HUDEP-2 (cell line): ENCODE measurements around the gene ENAH.
A peak's percentile ranks its signal among the peaks of the same experiment; 100 is the strongest.

ENCODE experiments used
- DNase-seq, 76 experiments: peaks; one replicate each; lab custom pipeline; 2025; ENCODE audit not compliant: unreplicated experiment in 76 of 76; lab: John Stamatoyannopoulos, UW

ENAH gene

DNA sequence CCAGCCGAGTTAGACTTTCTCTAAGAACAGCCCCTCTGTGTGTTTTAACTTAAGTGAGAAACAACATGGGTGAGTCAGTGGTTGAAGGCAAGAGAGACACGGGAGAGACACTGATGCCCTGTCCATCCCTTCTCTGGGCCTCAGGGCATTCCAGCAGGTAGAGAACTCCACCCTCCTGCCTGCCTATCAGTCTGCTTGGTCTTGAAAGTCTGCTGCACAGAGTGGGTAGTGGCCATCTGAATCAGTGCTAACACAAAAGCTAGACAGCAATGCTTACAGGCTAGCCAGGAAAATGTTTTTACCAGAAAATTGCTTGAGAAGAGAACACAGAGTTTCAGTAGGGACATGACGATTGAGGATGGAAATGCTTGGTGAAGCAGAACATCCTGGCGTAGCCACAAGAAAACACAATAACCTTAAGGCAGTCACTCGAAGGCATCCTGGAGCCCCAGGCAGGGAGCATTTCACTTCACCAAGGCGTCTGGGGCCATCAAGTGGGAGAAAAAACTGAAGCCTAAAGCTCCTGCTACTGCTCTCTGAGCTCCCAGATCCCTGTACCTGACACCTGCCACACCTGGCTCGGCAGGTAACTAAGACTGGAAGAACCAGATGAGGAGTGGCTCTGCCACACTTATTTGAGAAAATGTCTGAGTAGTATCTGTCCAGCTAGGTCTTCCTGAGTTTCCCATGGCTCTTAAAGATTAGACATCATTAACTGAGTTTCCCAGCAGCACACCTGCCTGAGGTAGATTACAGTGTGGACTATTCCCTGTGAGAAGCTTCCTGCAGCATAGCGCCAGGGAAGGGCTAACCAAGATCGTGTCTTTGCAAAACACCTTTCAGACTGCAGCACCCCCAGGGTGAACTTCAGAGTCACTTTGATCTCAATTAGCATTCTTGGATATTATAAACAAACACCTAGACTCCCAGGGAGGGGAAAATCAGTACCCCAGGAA, 207.0 kb downstream of the ENAH start:
- DNase-seq: no peak

GRCh38 chr1:225442123-225442505, 210.8 kb downstream of the ENAH start:
- no peak for DNase-seq

DNA sequence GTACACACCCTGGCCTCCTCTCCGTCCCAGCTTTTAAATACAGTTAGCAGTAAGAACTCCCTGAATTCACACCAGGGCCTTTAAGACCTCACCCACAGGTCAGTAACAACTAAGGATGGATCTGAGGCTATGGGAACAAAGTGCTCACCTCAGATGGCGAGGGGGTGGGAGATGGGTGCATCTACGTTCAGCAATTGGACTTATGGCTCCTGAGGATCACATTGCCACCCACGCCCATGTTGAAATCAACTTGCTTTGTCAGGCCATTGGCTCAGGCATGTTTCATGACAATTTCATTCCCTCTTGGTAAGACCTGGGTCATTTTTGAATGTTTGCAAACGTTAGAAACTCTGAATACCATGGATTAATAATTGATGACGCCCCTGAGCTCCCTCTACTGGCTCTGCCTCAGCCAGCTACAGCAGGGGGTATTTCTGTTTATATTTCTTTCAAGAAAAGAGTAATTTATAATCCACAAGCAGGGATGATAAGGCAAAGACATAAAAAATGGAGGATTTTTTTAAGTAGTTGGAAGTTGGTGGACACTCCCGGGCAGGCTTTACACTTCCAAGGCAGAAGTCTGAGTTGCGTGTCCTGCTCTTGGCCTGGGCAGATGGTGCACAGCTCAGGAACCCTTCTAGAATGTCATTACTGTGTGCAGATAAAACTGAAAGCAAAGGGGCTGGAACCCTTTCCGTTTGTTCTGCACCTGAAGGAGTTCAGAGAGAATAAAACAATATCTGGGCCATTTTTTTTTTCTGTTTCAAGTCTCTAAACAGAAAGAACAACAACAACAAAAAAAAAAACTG, 211.4 kb downstream of the ENAH start:
- no peak for DNase-seq

- no peak for DNase-seq
Measured at GRCh38 chr1:225440380-225441221, 212.3 kb downstream of the ENAH start.

GRCh38 chr1:225437710-225438437, 215.0 kb downstream of the ENAH start:
- DNase-seq: peak in 1 of 76 experiments; percentile 10
